GM19324 (cell line): ENCODE results near the gene THBS4.

Experiments used
- ATAC-seq: cut with Tn5 transposase; IDR thresholded peaks from one replicate; pipeline ENCODE4 v1.9.1; 2021; ENCODE audit warnings: mild to moderate bottlenecking, moderate library complexity; ENCODE audit not compliant: unreplicated experiment, low FRiP score

THBS4 gene

DNA sequence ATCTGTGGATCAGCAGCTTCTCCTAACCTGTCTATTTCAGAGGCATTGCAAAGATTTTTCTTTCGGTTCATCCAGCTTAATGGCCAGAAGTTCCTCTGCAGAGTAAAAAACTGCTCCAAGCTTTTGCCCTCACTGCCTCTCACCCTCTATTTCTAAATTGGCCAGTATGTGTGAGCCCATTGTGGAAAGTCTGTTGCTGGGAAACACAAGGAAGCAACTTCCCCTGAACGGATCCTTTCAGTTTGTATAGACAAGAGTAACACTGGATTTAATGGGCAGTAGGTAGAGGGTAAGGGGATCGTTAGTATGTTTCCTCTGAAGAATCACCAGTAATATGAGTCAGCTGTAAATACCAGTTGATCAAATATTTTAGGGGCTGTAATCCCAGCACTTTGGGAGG, 7.2 kb downstream of the THBS4 start:
- no peak for ATAC-seq

DNA sequence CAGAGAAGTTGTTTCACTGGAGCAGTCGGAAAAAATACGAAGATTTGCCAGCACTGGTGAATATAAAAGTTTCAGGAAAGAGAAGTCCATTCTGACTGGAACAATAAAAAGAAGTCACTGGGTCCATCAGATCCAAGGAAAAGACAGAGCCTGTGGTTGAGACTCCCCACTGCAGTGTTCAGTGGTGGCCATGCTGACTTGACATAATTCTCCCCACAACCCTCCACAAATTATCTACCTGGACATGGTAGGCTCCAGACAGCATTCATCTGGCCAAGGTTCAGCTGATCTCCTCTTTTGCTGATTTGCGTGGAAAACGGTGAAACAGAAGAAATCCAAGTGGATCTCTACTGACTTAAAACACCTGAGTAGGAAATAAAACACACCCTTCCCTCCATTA, 8.0 kb downstream of the THBS4 start:
- ATAC-seq = no peak

DNA sequence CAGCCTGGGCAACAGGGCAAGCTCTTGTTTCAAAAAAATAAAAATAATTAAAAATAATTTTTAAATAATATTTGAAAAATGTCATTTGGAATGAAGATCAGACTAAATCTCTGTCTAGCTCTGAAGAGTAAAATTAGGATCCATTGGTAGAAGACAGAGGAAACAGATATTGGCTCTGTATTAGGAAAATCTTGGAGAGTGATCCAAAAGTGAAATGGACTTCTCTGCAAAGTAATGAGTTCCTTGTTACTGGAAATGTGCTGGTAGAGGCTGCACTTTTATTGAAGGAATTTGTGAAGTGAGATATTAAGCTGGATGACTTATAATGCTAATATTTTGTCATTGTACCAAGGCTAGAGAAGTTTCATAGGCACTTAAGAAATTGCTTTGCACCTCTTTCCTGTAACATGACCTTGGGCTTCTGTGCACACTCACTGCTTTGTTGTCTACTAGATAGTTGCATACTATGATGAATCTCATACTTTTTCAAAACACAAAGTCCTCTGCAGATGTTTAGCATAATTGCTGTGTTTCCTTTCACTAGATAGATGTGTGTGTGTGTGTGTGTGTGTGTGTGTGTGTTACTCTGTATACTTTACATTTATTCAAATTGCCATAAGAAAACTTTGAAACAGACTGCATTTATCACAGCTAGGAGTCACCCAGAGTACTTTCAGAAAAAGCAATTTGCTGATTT, 13.1 kb downstream of the THBS4 start:
- no peak for ATAC-seq

DNA sequence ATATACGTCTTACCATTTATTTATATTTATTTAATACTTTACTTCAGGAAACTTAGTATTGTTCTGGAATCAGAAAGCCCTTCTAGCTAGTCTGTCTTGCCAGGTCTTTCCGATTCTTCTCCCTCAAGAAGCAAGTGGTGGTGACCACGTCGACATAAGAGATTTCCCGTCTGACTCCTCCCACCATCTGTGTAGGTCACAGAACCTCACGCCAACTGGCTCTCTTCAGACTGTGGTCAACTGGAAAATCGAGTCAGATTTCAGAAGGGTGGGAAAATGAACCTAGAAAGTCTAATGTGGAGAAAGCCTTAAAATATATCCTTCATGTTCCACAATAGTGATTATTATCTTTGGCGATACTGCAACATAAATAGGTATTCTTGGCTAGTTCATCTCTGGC, 17.3 kb downstream of the THBS4 start:
- ATAC-seq = no peak

DNA sequence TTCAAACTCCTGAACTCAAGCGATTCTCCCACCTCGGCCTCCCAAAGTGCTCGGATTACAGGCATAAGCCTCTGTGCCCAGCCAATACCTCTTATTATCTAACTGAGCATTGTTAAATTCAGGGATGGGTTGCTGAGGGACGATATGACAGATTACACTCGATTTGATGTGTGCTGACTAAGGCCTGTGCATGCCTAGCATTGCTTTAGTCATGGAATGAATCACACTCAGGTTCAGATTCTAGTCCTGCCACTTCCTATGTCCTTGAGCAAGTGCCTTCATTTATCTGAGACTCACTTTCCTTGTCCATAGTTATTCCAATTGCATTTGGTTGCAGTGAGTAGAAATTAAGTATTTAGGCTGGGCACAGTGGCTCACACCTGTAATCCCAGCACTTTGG, 19.5 kb downstream of the THBS4 start:
- no peak for ATAC-seq

DNA sequence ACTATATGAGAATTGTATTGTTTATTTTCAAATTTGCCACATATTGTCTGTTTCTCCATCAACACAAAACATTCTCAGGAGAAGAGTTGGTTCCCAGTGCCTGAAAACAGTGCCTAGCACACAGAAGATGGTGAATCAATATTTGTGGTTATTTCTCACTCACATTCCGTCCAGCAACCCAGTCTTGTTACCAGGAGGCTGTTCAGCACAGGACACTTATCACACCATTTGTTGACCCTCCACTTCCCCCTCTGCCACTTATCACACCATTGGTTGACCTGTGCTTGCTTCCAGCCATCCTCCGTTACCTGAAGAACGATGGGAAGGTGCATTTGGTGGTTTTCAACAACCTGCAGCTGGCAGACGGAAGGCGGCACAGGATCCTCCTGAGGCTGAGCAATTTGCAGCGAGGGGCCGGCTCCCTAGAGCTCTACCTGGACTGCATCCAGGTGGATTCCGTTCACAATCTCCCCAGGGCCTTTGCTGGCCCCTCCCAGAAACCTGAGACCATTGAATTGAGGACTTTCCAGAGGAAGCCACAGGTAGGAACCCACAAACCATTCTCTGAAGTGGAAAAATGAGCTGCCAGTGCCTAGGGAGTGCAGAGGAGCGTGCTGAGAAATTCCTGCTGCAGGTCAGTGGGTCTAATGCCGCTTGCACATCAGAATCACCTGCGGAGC, 20.5 kb downstream of the THBS4 start:
- ATAC-seq = no peak

DNA sequence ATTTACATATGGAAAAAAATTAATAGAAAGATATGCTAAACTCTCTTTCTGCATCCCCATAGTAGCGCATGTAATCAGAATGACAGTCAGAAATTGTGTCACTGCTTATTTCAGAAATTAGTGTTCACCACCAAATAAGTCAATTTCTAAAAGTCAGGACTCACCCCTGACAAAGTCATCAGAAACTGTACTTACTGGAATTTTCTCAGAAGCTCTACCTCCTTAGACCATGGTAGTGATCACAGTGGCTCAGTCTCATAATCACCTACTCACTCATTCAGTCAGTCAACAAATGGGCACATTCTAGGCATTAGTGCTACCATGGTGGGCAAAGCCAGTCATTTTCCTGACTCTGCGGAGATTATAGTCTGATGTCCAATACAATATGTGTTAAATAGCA, 22.0 kb downstream of the THBS4 start:
- ATAC-seq = no peak

DNA sequence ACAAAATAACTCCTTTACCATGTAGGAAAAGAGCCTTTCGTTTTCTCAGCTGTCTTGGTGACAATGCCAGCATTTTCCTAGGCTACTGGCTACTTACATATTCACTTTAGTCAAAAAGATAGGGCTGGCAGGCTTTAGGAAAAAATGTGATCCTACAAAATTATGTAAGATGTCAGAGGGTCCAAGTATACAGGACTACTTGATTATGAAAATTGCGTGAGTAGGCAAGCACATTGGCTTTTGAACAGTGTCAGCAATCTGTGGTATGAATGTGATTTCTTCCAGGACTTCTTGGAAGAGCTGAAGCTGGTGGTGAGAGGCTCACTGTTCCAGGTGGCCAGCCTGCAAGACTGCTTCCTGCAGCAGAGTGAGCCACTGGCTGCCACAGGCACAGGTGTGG, 22.8 kb downstream of the THBS4 start:
- ATAC-seq = no peak

DNA sequence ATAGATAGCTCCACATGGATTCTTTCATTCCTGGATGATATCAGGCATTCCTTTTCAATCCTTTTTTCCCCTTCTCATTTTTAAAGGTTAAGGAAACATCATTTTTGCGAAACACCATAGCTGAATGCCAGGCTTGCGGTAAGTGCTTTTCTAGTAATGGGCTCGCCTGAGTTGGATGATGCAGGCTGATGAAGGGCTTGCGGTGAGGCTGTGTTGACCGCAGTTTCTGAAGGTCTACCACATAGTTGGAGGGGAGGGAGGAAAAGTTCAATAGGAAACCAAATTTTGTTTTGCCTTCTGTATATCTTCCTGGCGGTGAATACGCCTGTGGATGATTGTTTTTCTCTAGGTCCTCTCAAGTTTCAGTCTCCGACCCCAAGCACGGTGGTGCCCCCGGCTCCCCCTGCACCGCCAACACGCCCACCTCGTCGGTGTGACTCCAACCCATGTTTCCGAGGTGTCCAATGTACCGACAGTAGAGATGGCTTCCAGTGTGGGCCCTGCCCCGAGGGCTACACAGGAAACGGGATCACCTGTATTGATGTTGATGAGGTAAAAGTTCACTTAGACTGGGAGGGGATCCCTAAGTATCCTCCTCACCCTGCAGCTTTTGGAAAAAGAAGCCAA, 24.3 kb downstream of the THBS4 start:
- no peak for ATAC-seq

DNA sequence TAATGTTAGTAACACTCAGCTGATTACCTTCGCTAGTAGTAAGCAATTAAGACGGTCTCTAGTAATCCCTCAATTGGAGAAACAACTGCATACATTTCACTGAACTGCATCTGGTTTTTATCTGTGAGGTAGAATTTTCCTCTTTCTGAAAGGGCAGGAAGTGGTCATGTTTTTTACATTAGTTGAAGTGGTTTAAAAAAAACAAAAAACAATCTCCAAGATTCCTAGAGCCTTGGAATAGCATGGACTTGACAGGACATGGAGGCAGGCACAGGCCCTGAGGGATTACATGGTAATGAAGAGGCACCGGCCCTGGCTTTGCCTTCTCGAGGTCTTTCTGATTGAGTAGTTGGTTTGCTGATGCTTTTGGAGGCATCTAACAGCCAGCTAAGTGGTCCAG, 25.8 kb downstream of the THBS4 start:
- ATAC-seq = no peak

DNA sequence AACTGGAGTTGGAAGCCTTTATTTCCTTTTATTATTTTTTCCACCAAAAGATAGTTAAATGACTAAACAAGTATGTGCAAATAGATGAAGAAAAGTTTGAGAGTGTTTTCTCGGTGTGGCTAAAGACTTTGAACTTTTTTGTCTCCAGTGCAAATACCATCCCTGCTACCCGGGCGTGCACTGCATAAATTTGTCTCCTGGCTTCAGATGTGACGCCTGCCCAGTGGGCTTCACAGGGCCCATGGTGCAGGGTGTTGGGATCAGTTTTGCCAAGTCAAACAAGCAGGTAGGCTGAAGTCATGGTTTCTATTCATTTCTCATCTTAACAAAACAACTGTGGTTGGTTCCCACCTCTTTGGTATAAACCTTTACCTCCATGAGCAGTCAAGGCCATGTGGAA, 26.4 kb downstream of the THBS4 start:
- no peak for ATAC-seq

DNA sequence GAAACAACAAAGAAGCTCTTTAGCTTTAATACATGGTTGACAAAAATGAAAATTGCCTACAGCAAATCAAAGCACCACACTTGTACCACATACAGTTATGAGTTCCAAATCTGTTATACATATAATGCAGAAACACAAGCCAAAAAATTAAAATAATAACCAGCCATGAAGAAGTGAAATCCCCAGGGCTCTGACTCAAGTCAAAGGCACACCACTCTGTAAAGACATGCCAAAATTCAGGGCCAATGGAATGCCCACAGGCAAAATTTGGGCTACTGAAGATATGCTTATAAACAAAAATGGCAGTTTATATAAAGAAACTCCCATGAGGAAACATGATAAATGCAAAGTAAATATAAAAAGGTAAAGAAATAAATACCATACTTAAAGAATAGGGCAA, 29.0 kb downstream of the THBS4 start:
- no peak for ATAC-seq

DNA sequence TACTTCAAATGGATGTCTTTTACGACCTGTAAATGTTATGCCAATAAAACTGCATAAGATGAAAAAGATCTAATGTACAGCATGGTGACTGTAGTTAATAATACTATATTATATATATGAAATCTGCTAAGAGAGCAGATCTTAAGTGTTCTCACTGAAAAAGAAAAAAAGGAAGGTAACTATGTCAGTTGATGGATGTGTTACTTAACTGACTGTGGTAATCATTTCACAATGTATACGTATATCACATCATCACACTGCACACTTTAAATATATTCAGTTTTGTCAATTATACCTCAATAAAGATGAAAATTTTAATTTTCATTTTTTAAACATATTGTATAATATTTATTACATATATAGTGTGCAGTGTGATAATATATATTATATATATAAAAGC, 31.9 kb downstream of the THBS4 start:
- no peak for ATAC-seq

DNA sequence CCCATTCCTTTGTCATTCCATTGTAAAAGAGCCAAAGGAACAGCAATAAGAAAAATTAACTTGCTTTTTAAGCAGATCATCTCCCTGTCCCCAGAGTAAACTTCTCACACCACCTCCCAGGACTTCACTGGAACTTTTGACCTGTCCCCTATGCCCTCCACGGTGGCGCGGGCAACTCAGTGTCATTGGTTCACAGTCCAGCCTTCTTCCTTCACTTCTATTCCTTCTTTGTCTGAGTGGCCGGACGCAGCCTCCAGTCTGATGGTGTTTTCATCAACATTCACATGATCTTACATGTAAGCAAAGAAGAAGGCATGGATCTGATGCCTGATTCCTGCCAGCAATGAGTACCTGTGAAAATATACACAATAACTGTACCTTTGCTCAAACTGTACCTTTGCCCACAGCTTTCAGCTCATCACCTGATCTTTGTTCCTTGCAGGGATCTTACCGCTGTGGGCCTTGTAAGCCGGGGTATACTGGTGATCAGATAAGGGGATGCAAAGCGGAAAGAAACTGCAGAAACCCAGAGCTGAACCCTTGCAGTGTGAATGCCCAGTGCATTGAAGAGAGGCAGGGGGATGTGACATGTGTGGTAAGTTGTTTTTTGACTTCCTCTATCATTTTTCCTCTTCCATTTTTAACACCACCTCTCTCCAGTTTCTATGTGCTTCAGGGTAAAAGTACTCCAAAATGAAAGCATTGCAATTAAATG, 32.5 kb downstream of the THBS4 start:
- ATAC-seq = no peak

DNA sequence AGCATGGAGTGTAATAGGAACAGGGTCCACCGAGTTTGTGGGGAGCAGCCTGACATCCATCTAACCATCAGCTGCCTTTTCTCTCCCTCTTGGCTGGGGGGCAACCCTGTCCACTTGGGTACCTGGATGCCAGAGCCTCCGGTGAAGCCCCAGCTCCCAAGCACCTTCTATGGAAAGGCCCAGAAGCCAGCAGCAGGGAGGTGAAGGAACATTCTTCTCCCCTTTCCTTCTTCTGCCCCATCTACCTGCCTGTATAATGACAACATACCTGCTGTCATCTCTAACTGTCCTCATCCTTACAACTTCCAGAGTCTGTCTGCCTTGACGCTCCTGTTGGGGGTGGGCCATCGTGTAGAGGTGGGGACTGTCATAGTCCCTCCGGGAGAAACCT, 33.1 kb downstream of the THBS4 start:
- no peak for ATAC-seq

DNA sequence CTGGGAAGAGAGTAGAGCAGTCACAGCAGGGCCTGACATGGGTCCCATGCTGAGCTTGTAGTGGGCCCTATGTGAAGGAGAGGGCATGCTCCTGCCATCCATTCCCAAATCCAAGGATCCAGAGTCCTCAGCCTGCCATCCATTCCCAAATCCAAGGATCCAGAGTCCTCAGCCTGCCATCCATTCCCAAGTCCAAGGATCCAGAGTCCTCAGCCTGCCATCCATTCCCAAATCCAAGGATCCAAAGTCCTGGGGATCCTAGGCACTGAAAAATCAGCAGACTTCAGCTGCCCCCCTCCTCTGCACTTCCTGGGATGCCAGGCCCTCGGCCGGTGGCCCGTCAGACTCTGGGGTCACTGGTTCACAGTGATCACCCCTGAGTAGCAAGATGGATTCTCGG, 33.6 kb downstream of the THBS4 start:
- no peak for ATAC-seq

DNA sequence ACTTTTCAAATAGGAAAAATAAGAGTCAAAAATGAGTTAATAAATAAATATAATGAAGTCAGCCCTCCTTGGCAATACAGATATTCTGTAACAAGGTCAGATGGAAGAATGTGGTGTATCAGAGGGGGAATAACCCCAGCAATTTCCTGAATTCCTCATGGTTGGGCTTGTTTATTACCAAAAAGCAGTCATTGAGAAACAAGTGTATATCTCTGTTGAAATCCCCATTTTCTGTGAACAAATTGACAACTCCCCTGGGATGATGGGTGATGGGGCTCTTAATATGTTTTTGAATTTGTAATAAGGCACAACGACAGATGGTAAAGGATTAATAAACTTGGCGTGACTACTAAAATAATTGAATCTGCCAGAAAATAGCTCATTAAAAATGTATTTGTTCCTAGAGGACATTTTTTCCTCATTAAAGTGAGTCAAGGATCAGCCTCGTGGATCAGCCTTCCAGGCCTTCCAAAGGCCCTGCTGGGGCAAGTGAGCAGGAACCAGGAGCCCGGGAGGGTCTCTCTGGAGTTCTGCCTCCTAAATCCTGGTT, 34.2 kb downstream of the THBS4 start:
- ATAC-seq = no peak

DNA sequence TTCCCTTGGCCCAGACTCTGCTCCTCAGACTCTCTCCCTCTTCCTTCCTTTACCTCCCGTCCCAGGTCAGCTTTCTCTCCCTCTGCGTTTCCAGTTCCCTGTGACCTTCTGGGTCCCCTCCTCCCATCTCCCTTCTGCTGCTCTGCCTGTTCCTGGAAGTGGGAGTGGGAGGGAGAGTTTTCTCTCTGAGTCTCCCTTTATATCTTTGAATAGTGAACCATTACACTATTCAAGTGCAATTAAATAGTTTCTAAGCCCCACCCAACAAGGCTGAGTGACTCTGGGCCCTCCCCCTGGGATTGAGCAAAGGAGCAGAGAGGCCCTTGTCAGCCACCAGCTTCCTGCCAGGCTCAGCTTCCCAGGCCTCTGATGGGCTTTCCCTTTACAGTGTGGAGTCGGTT, 34.8 kb downstream of the THBS4 start:
- no peak for ATAC-seq

DNA sequence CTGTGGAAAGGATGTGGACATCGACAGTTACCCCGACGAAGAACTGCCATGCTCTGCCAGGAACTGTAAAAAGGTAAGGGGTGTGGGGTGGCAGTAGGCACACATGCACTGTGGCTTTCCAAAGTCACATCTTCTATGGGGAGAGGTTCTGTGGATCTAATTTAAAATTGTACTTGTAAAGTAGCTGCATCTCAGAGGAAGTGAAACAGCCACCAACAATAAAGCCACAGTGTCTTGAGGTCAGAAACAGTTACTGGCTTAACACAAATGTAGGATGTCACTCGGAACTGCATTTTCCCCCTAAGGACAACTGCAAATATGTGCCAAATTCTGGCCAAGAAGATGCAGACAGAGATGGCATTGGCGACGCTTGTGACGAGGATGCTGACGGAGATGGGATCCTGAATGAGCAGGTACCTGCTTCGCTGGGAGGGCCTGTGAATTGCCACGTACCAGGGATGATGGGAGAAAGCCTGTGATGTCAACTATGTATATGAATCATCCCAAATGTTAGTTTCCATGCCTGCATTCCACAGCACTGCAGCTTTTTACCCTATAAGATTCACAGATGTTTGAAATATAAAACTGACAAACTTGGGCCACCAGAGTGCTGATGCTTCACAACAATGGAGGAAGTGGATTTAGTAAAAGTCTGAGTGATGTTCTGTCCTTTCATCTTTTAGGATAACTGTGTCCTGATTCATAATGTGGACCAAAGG, 35.3 kb downstream of the THBS4 start:
- no peak for ATAC-seq

DNA sequence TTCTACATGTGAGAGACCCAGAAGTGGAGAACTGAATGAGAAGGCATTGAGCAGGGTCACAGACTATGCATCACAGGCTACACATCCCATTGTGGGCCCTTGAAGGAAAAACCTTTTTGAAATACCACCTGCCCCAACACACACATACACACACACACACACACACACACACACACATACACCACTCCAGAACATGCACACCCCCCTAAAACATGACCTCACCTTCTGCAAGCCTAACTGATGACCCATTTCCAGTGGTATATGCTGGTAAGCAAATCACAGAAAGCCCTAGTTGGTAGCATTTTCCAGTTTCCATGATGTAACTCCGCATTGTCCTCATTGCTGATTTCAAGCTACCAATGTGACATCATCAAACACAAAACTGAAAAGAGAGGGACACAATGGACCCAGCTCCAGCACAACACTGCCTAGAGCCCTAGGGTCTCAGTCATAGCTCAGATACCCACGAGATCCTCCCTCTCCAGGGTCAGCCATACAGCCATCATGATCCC, 36.4 kb downstream of the THBS4 start:
- ATAC-seq = no peak
